Stomach (tissue), 9 donors: Measurements from ENCODE around the gene LY6G5B. TPM values are rescaled to one million over a fixed set of nuclear protein-coding genes. Genes with fewer than 3 reads are reported as not detected.

ENCODE experiments used
- DNase-seq, 2 donors: peaks; one replicate each; pipeline versions ENCODE4 v3.0.0 to v3.0.0-alpha.2; 2013 to 2019
- H3K27ac ChIP-seq, 5 donors: fragments of 200-600 bp in 4 of 5; sonication (generic) in 4 of 5; one replicate each; pipeline ENCODE4 v1.5.1; 2013 to 2019; ENCODE audit warnings: mild to moderate bottlenecking in 1 of 5, moderate library complexity in 1 of 5
- H3K27me3 ChIP-seq, 3 donors: fragments of 200-600 bp; sonication (generic); one replicate each; pipeline ENCODE4 v1.5.1; 2017 to 2019; ENCODE audit warnings: mixed run types in 1 of 3
- H3K36me3 ChIP-seq, 4 donors: fragments of 200-600 bp; sonication (generic); 1 replicate in 3 of 4; 2 replicates in 1 of 4; pipeline ENCODE4 v1.5.1; 2016 to 2019
- H3K4me1 ChIP-seq, 4 donors: fragments of 200-600 bp; sonication (generic); one replicate each; pipeline ENCODE4 v1.5.1; 2016 to 2019
- H3K4me3 ChIP-seq, 4 donors: fragments of 200-600 bp; sonication (generic) in 3 of 4; one replicate each; pipeline ENCODE4 v1.5.1; 2016 to 2019; ENCODE audit warnings: mild to moderate bottlenecking in 1 of 4
- H3K9me3 ChIP-seq, 4 donors: fragments of 200-600 bp; sonication (generic); one replicate each; pipeline ENCODE4 v1.5.1; 2016 to 2019
- EP300 ChIP-seq: sonication (generic); formaldehyde crosslinking; IDR thresholded peaks from one replicate; pipeline ENCODE4 v1.6.1; 2017; ENCODE audit warnings: antibody characterized with exemption
- POLR2A ChIP-seq, 4 donors: fragments of 450-650 bp; IDR thresholded peaks; one replicate each; pipeline ENCODE4 v1.6.1; 2016; ENCODE audit warnings: antibody characterized with exemption in 4 of 4, control low read depth in 2 of 4, mild to moderate bottlenecking in 1 of 4, moderate library complexity in 1 of 4
- POLR2AphosphoS5 ChIP-seq, 3 donors: sonication (generic); formaldehyde crosslinking; IDR thresholded peaks; one replicate each; pipeline ENCODE4 v1.6.1; 2016; ENCODE audit warnings: antibody characterized with exemption in 3 of 3
- WGBS, 5 donors: extraction: QIAGEN DNeasy Blood & Tissue Kit in 3 of 5; methylation state at CpG; one replicate each; pipeline versions ENCODE4 v1.1.5 to v1.1.7; 2013 to 2018; 5-methylcytosine and 5-hydroxymethylcytosine counted together
- intact Hi-C: fragments of 100-400 bp; cut with DNase I; formaldehyde crosslinking; loops from one replicate; pipeline ENCODE4 v1.15.1; 2023; ENCODE audit warnings: low total_unique reads
- polyA plus RNA-seq, 3 donors: library from polyadenylated mRNA; stranded (reverse); fragments of 200-250 nt; gene quantifications; one replicate each; pipeline ENCODE4 v1.2.3, GENCODE V29; 2013
- total RNA-seq, 5 donors: library from RNA; depleted of rRNA; stranded (reverse); fragments of >200 nt; gene quantifications; one replicate each; pipeline versions ENCODE4 v1.1.0 to v1.2.3, GENCODE V29; 2014 to 2016
- TF ChIP-seq, protein P1 (sequence below), 7 experiments: fragments of 450-650 bp in 4 of 7; fragments of 200-600 bp in 3 of 7; sonication (generic) in 3 of 7; IDR thresholded peaks; one replicate each; pipeline ENCODE4 v1.5.1; 2016 to 2019; ENCODE audit warnings: antibody characterized with exemption in 7 of 7, control low read depth in 2 of 7, mild to moderate bottlenecking in 1 of 7
- donor health status: healthy with polysubstance abuse.
- donor health status: Bipolar disorder and iron deficiency.
- donor health status: healthy.

LY6G5B gene
- total and polyA plus RNA-seq, 8 donors: 0.44 to 17.1 (median 4.7) TPM; not detected in 1

GRCh38 chr6:31692353-31692752 is 22.6 kb downstream of the LY6G5B start:
- Histone ChIP-seq H3K36me3 (peaks cover 84 to 100% (median 100%) of the 10 kb centered on the region in 4 donors), H3K27ac (no peak overlapping the region), H3K4me3 (no peak overlapping the region), H3K4me1 (peaks cover 4 to 20% (median 12%) of the 10 kb centered on the region in 4 donors), H3K9me3 (no peaks in the 10 kb centered on the region), H3K27me3 (no peaks in the 10 kb centered on the region)
- 71 to 83% (median 78%) methylated on average over 4 of the region's 4 CpGs for WGBS, 5 donors
- DNase-seq: no peak
- TF ChIP-seq POLR2A (IDR thresholded peaks at IDR 0.05): no peak
- TF ChIP-seq POLR2AphosphoS5 (IDR thresholded peaks at IDR 0.05): no peak
- no peak for TF ChIP-seq EP300
- TF ChIP-seq, protein P1, sequence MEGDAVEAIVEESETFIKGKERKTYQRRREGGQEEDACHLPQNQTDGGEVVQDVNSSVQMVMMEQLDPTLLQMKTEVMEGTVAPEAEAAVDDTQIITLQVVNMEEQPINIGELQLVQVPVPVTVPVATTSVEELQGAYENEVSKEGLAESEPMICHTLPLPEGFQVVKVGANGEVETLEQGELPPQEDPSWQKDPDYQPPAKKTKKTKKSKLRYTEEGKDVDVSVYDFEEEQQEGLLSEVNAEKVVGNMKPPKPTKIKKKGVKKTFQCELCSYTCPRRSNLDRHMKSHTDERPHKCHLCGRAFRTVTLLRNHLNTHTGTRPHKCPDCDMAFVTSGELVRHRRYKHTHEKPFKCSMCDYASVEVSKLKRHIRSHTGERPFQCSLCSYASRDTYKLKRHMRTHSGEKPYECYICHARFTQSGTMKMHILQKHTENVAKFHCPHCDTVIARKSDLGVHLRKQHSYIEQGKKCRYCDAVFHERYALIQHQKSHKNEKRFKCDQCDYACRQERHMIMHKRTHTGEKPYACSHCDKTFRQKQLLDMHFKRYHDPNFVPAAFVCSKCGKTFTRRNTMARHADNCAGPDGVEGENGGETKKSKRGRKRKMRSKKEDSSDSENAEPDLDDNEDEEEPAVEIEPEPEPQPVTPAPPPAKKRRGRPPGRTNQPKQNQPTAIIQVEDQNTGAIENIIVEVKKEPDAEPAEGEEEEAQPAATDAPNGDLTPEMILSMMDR (IDR thresholded peaks at IDR 0.05): no peak
- intact Hi-C loops: no loop called here

DNA sequence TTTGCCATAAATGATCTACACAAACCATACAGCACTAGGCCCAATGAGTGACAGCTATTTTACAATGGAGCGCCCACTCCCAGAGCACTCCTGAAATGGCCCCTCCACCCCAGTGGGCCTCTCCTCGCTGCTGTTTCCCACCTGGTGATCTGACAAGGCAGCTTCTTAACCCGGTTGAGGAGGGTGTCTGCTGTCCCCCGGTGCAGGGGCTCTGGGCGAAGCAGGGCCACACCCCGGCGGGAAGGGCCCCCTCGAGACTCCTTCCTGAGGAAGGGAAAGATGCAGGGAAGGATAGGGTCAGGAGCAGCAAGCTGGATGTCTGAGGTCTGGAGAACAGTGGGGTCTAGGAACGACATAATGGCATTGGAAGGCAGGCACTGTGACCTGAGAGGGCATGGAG is 23.1 kb downstream of the LY6G5B start:
- intact Hi-C loops: no loop called here
- no peak for DNase-seq
- Histone ChIP-seq H3K27ac (no peak overlapping the region), H3K4me3 (no peak overlapping the region), H3K4me1 (peaks cover 4 to 20% (median 12%) of the 10 kb centered on the region in 4 donors), H3K36me3 (peaks cover 80 to 100% (median 100%) of the 10 kb centered on the region in 4 donors), H3K9me3 (no peaks in the 10 kb centered on the region), H3K27me3 (no peaks in the 10 kb centered on the region)
- WGBS, 5 donors: 87 to 91% (median 89%) methylated on average over 9 of the region's 9 CpGs
- TF ChIP-seq POLR2AphosphoS5 (IDR thresholded peaks at IDR 0.05) (no peak), POLR2A (IDR thresholded peaks at IDR 0.05) (no peak), EP300 (no peak)
- TF ChIP-seq, protein P1 (IDR thresholded peaks at IDR 0.05): no peak

GRCh38 chr6:31693535-31693934 is 23.8 kb downstream of the LY6G5B start:
- TF ChIP-seq EP300 (no peak), POLR2AphosphoS5 (IDR thresholded peaks at IDR 0.05) (no peak), POLR2A (IDR thresholded peaks at IDR 0.05) (no peak)
- TF ChIP-seq, protein P1 (IDR thresholded peaks at IDR 0.05): no peak
- peaks cover 74 to 100% (median 97%) of the 10 kb centered on the region in 4 donors for H3K36me3 ChIP-seq
- intact Hi-C loops: no loop called here

DNA sequence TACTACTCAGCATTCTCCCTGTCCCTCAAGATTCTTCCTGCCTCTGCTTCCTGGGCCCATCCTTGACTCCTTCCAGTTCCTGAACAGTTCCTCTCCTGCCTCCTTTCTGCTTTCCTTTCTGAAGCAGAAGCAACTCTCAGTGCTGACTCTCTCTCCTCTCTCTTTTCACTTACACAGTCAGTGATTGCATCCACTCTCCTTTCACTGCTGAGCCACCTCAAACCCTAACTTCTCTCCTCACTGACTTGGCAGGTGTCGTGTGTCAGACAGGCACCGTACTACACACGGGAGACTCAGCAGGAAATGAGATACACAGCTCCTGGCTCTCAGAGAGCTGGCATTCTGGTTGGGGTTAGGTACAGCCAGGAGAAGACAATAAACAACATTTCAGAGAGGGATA is 27.8 kb downstream of the LY6G5B start:
- H3K4me1 ChIP-seq: peaks cover 11 to 36% (median 20%) of the 10 kb centered on the region in 4 donors
- no peaks in the 10 kb centered on the region for H3K9me3 ChIP-seq
- 35 to 45% (median 39%) methylated on average over 3 of the region's 3 CpGs for WGBS, 5 donors
- peaks cover 42 to 85% (median 80%) of the 10 kb centered on the region in 4 donors for H3K36me3 ChIP-seq
- no peak for TF ChIP-seq POLR2AphosphoS5 (IDR thresholded peaks at IDR 0.05)
- no peak for TF ChIP-seq EP300
- no peak for TF ChIP-seq POLR2A (IDR thresholded peaks at IDR 0.05)
- TF ChIP-seq, protein P1 (IDR thresholded peaks at IDR 0.05): no peak
- H3K27ac ChIP-seq: no peak overlapping the region
- H3K4me3 ChIP-seq: no peak overlapping the region
- intact Hi-C loops: no loop called here
- H3K27me3 ChIP-seq: no peaks in the 10 kb centered on the region
- no peak for DNase-seq

More at GRCh38 chr6:31693535-31693934, 23.8 kb downstream of the LY6G5B start:
- Histone ChIP-seq H3K9me3 (no peaks in the 10 kb centered on the region), H3K4me1 (peaks cover 4 to 22% (median 12%) of the 10 kb centered on the region in 4 donors), H3K27me3 (no peaks in the 10 kb centered on the region), H3K4me3 (no peak overlapping the region), H3K27ac (no peak overlapping the region)
- WGBS, 5 donors: 80 to 100% (median 92%) methylated on average over 4 to 6 of the region's 6 CpGs
- DNase-seq: no peak
